ENCODE measurements around the gene ALPK3.

GRCh38 chr15:84880822-84881519 lies 63.8 kb downstream of the ALPK3 start:
- TF ChIP-seq GTF2E2 (tag; IDR thresholded peaks at IDR 0.05), result no peak
- no peak for TF ChIP-seq TGIF2 (CRISPR knock-in tag; IDR thresholded peaks at IDR 0.05)
- TF ChIP-seq CBX5 (IDR thresholded peaks at IDR 0.05; ENCODE audit: borderline replicate concordance, low read depth), result no peak

All from K562 (cell line).